GM12878 (cell line): ENCODE data around the gene PIP5K1A. TPM values are rescaled to one million over a fixed set of nuclear protein-coding genes. Genes with fewer than 3 reads are reported as not detected.

Experiments
- ATAC-seq: fragments of 200-7000 bp; cut with Tn5 transposase; 3 replicates; pipeline ENCODE4 v1.9.1; 2020; ENCODE audit warnings: mild to moderate bottlenecking, moderate library complexity
- BruUV-seq: library from RNA; stranded (reverse); fragments of 400-500 nt; replicated peaks from 2 replicates; lab custom pipeline; 2021; lab: Mats Ljungman, UMichigan
- CTCF ChIA-PET: fragments of 300-600 bp; sonication (Branson Sonifier 250); formaldehyde crosslinking; extraction: SDS; loops from one replicate; lab custom pipeline; 2021; ENCODE audit warnings: inconsistent platforms; lab: Yijun Ruan, JAX
- POLR2A ChIA-PET: fragments of 350-600 bp; formaldehyde crosslinking; extraction: SDS; loops from one replicate; lab custom pipeline; 2021; ENCODE audit warnings: inconsistent platforms; lab: Charles Lee
- RAD21 ChIA-PET: fragments of 300-600 bp; sonication (Branson Sonifier 250); formaldehyde crosslinking; loops from one replicate; lab custom pipeline; 2023; ENCODE audit warnings: antibody characterized with exemption; ENCODE audit not compliant: unreplicated experiment; lab: Charles Lee
- SMC1A ChIA-PET: fragments of 300-600 bp; sonication (Branson Sonifier 250); formaldehyde crosslinking; loops from one replicate; lab custom pipeline; 2023; ENCODE audit not compliant: unreplicated experiment, uncharacterized antibody; lab: Charles Lee
- DNase-seq: peaks from one replicate; pipeline ENCODE4 v3.0.0-alpha.2; 2011; ENCODE audit warnings: low read depth, low spot score
- FAIRE-seq: peaks from 3 replicates; lab custom pipeline; 2011; peaks lifted over from hg19 to GRCh38; lab: Jason Lieb, UNC
- H2AFZ ChIP-seq: 2 replicates; pipeline ENCODE4 v1.6.0; 2011; ENCODE audit warnings: low read depth, low read length, control low read depth; ENCODE audit not compliant: control insufficient read depth
- H3K27ac ChIP-seq: 2 replicates; pipeline ENCODE4 v1.5.1; 2011; ENCODE audit warnings: control low read depth; ENCODE audit not compliant: control insufficient read depth, insufficient read depth
- H3K27me3 ChIP-seq, 2 experiments: replicated peaks in 1 of 2; 2 replicates each; pipeline versions ENCODE4 v1.6.0 to v1.6.1; 2011; ENCODE audit warnings: low read length in 1 of 2; ENCODE audit not compliant: control insufficient read depth in 2 of 2, insufficient read depth in 2 of 2
- H3K36me3 ChIP-seq, 2 experiments: 2 replicates each; pipeline ENCODE4 v1.5.1; 2011; ENCODE audit warnings: low read length in 1 of 2; ENCODE audit not compliant: control insufficient read depth in 2 of 2, insufficient read depth in 2 of 2
- H3K4me1 ChIP-seq: 2 replicates; pipeline ENCODE4 v1.6.1; 2011; ENCODE audit warnings: mild to moderate bottlenecking, low read length, moderate library complexity, mixed read lengths; ENCODE audit not compliant: control insufficient read depth, insufficient read depth
- H3K4me2 ChIP-seq: 2 replicates; pipeline ENCODE4 v1.6.0; 2011; ENCODE audit warnings: control low read depth; ENCODE audit not compliant: control insufficient read depth, insufficient read depth
- H3K4me3 ChIP-seq: fragments of 200-600 bp; sonication (generic); 2 replicates; pipeline ENCODE4 v1.5.1; 2016
- H3K79me2 ChIP-seq: 2 replicates; pipeline ENCODE4 v1.6.0; 2011; ENCODE audit warnings: low read length; ENCODE audit not compliant: control insufficient read depth, insufficient read depth
- H3K9ac ChIP-seq: 2 replicates; pipeline ENCODE4 v1.8.0; 2011; ENCODE audit warnings: low read length, control low read depth, mixed read lengths; ENCODE audit not compliant: control insufficient read depth, insufficient read depth
- H3K9me3 ChIP-seq: replicated peaks from 3 replicates; pipeline ENCODE4 v1.5.1; 2011; ENCODE audit warnings: mild to moderate bottlenecking, low read length; ENCODE audit not compliant: control insufficient read depth, insufficient read depth
- H4K20me1 ChIP-seq: 2 replicates; pipeline ENCODE4 v1.6.0; 2011; ENCODE audit not compliant: control insufficient read depth, insufficient read depth
- ASH2L ChIP-seq: fragments of 300-600, 200-600 bp; sonication (generic); IDR thresholded peaks from 2 replicates; pipeline ENCODE4 v1.6.1; 2017; ENCODE audit warnings: low read depth, mild to moderate bottlenecking, borderline replicate concordance
- PML ChIP-seq: IDR thresholded peaks from 2 replicates; pipeline ENCODE4 v1.6.1; 2012; ENCODE audit warnings: low read length, inconsistent platforms
- POLR2AphosphoS5 ChIP-seq: IDR thresholded peaks from 2 replicates; pipeline ENCODE4 v1.6.1; 2011; ENCODE audit warnings: mild to moderate bottlenecking, low read length, inconsistent platforms
- RELA ChIP-seq: fragments of 450-650 bp; IDR thresholded peaks from 2 replicates; pipeline ENCODE4 v1.8.0; 2014; ENCODE audit warnings: borderline replicate concordance; ENCODE audit not compliant: partially characterized antibody
- WGBS: methylation state at CpG from one replicate; pipeline ENCODE4 v1.1.6; 2016; ENCODE audit warnings: low lambda C conversion rate; ENCODE audit not compliant: insufficient replicate concordance, insufficient coverage; ENCODE audit errors: missing lambda C conversion rate; 5-methylcytosine and 5-hydroxymethylcytosine counted together
- in situ Hi-C: fragments of 300-500 bp; cut with MboI; formaldehyde crosslinking; loops from 9 replicates; pipeline ENCODE4 v1.14.3; 2018; ENCODE audit warnings: mixed read lengths
- intact Hi-C: fragments of 100-400 bp; cut with micrococcal nuclease; formaldehyde crosslinking; loops from one replicate; pipeline ENCODE4 v1.14.2; 2022; ENCODE audit not compliant: unreplicated experiment
- polyA plus RNA-seq, 11 experiments: library from polyadenylated mRNA; depleted of rRNA in 4 of 11; unstranded in 6 of 11; stranded (reverse) in 5 of 11; fragments of >200 nt; fragmentation: Nextera tagmentation in 4 of 11; fragmentation: Illumina TruSeq in 1 of 11; extraction: Ambion mirVana in 4 of 11; extraction: Trizol in 1 of 11; gene quantifications; 1 replicate in 1 of 11; 2 replicates in 10 of 11; pipeline versions ENCODE4 v1.2.1 to v1.2.3, GENCODE V29; 2011 to 2016; ENCODE audit warnings: inconsistent platforms in 2 of 11, missing spikeins in 2 of 11, low read depth in 1 of 11
- total RNA-seq, 4 experiments: library from RNA; depleted of rRNA in 3 of 4; stranded (reverse); fragments of >200 nt in 3 of 4; fragmentation: Illumina TruSeq in 1 of 4; extraction: Trizol in 1 of 4; gene quantifications; 2 replicates each; pipeline versions ENCODE4 v1.2.1 to v1.2.3, GENCODE V29; 2013 to 2021

Gene PIP5K1A
- total and polyA plus RNA-seq, 10 of the 15 experiments (the other 5 are each of a cell fraction or from before 2014, with no cell fraction given), result 4.5 to 114 (median 51.5) TPM

DNA sequence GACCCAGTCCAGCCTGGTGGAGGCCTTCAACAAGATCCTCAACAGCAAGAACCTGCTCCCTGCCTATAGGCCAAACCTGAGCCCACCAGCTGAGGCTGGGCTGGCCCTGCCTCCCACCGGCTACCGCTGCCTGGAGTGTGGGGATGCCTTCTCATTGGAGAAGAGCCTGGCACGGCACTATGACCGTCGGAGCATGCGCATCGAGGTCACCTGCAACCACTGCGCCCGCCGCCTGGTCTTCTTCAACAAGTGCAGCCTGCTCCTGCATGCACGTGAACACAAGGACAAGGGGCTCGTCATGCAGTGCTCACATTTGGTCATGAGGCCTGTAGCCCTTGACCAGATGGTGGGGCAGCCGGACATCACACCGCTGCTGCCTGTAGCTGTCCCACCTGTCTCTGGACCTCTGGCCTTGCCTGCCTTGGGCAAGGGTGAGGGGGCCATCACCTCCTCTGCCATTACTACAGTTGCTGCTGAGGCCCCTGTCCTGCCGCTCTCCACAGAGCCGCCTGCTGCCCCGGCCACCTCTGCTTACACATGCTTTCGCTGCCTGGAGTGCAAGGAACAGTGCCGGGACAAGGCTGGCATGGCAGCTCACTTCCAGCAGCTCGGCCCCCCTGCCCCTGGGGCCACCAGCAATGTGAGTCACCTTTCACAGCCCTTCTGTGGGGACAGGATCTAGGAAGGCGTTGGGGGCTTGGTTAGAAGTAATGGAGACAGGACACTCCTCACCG, 89.6 kb downstream of the PIP5K1A start:
- in situ Hi-C loops, result no loop called here

GRCh38 chr1:151288502-151288901, 90.2 kb downstream of the PIP5K1A start:
- ChIA-PET CTCF (interaction anchor here (0.9 to 1.1 kb wide), 2 partner anchors 12 to 52 kb away, joined by 3 read pairs; no protein-coding TSS in a partner anchor), SMC1A (no interaction called here), RAD21 (no interaction called here), POLR2A (no interaction called here)
- Histone ChIP-seq H3K79me2 (peaks cover 17% of the 10 kb centered on the region), H3K4me2 (no peak overlapping the region), H4K20me1 (no peaks in the 10 kb centered on the region), H3K4me1 (peaks cover 10% of the 10 kb centered on the region), H3K27ac (no peak overlapping the region), H3K9me3 (no peaks in the 10 kb centered on the region), H3K4me3 (no peak overlapping the region), H3K36me3 (peaks cover 26 to 49% of the 10 kb centered on the region in 2 experiments), H3K27me3 (no peaks in the 10 kb centered on the region), H2AFZ (no peak overlapping the region), H3K9ac (no peak overlapping the region)
- no peak for ATAC-seq
- in situ Hi-C loops (no loop called here), intact Hi-C loops (no loop called here)
- no TSS peak for BruUV-seq
- WGBS, result 92% methylated on average over 14 of the region's 14 CpGs
- TF ChIP-seq POLR2AphosphoS5 (peak; percentile 18; the same call in 1 of the 2 replicates), RELA (no peak)
- FAIRE-seq, result no peak
- DNase-seq, result no peak

More for the DNA sequence above, 89.6 kb downstream of the PIP5K1A start:
- TF ChIP-seq ASH2L, result no peak
- 0 out of 2 replicates have a peak, but pooled peaks have one; percentile 7 for TF ChIP-seq PML
- ChIA-PET POLR2A (interaction anchor here (0.6 kb wide), 1 partner anchor 32 kb away, joined by 7 read pairs; no protein-coding TSS in a partner anchor), CTCF (no interaction called here), SMC1A (no interaction called here), RAD21 (no interaction called here)
- Histone ChIP-seq H2AFZ (no peak overlapping the region), H3K9me3 (no peaks in the 10 kb centered on the region), H4K20me1 (no peaks in the 10 kb centered on the region), H3K4me2 (no peak overlapping the region), H3K27me3 (no peaks in the 10 kb centered on the region), H3K79me2 (peaks cover 23% of the 10 kb centered on the region), H3K4me1 (peaks cover 11% of the 10 kb centered on the region), H3K9ac (no peak overlapping the region), H3K27ac (no peak overlapping the region), H3K36me3 (peaks cover 26 to 44% of the 10 kb centered on the region in 2 experiments), H3K4me3 (no peak overlapping the region)
- WGBS, result 98% methylated on average over 22 of the region's 22 CpGs
- DNase-seq, result no peak
- no TSS peak for BruUV-seq
- intact Hi-C loops, result no loop called here
- no peak for FAIRE-seq
- no peak for ATAC-seq
